GM19467 (cell line): ENCODE results near the gene FYN.

Source experiments
- ATAC-seq: cut with Tn5 transposase; IDR thresholded peaks from one replicate; pipeline ENCODE4 v1.9.1; 2021; ENCODE audit warnings: mild to moderate bottlenecking, moderate library complexity; ENCODE audit not compliant: unreplicated experiment

The FYN gene

GRCh38 chr6:111667931-111668330, 205.3 kb downstream of the FYN start:
- no peak for ATAC-seq

- ATAC-seq: no peak
These were observed 206.4 kb downstream of the FYN start for GRCh38 chr6:111666847-111667246.

- ATAC-seq: no peak
These were observed 208.7 kb downstream of the FYN start for GRCh38 chr6:111664565-111665030.

GRCh38 chr6:111663692-111664564, 209.3 kb downstream of the FYN start:
- no peak for ATAC-seq

- no peak for ATAC-seq
These were observed 210.3 kb downstream of the FYN start for GRCh38 chr6:111662794-111663593.

- ATAC-seq: no peak
These were observed 211.0 kb downstream of the FYN start for GRCh38 chr6:111662072-111662793.

- no peak for ATAC-seq
These were observed 211.7 kb downstream of the FYN start for GRCh38 chr6:111661541-111662061.

GRCh38 chr6:111660531-111660930, 212.7 kb downstream of the FYN start:
- no peak for ATAC-seq

- no peak for ATAC-seq
These were observed 214.6 kb downstream of the FYN start for GRCh38 chr6:111658462-111659154.

GRCh38 chr6:111657146-111657545, 216.1 kb downstream of the FYN start:
- ATAC-seq: no peak

GRCh38 chr6:111653979-111654378, 219.3 kb downstream of the FYN start:
- ATAC-seq: no peak

GRCh38 chr6:111653434-111653833, 219.8 kb downstream of the FYN start:
- ATAC-seq: no peak

- ATAC-seq: no peak
These were observed 221.1 kb downstream of the FYN start for GRCh38 chr6:111652156-111652555.

GRCh38 chr6:111651185-111652034, 221.8 kb downstream of the FYN start:
- no peak for ATAC-seq

- no peak for ATAC-seq
These were observed 223.2 kb downstream of the FYN start for GRCh38 chr6:111650049-111650448.

- ATAC-seq: no peak
These were observed 225.2 kb downstream of the FYN start for GRCh38 chr6:111648100-111648499.

GRCh38 chr6:111646942-111647341, 226.3 kb downstream of the FYN start:
- ATAC-seq: no peak

GRCh38 chr6:111646034-111646433, 227.2 kb downstream of the FYN start:
- no peak for ATAC-seq

GRCh38 chr6:111644893-111645430, 228.3 kb downstream of the FYN start:
- no peak for ATAC-seq
